AG09319 (cell line): ENCODE measurements around the gene ANP32B.

Source experiments
- DNase-seq: peaks from one replicate; pipeline ENCODE4 v3.0.0-alpha.2; 2010; ENCODE audit warnings: low read depth; ENCODE audit errors: extremely low read depth
- CTCF ChIP-seq: IDR thresholded peaks from 2 replicates; pipeline ENCODE4 v1.5.1; 2011; ENCODE audit warnings: low read depth, mild to moderate bottlenecking, inconsistent platforms, low read length, moderate library complexity

The ANP32B gene

GRCh38 chr9:97985058-97985861 lies 2.1 kb downstream of the ANP32B start:
- no peak for DNase-seq
- TF ChIP-seq CTCF: no peak

- TF ChIP-seq CTCF: no peak
- no peak for DNase-seq
Measured at GRCh38 chr9:97987487-97987886, 4.3 kb downstream of the ANP32B start.

- peak; percentile 6; the same call in 1 of the 2 replicates for TF ChIP-seq CTCF
- no peak for DNase-seq
Measured at GRCh38 chr9:97990259-97990658, 7.1 kb downstream of the ANP32B start.

- TF ChIP-seq CTCF: no peak
- DNase-seq: no peak
Measured at GRCh38 chr9:97991818-97992217, 8.7 kb downstream of the ANP32B start.

GRCh38 chr9:97992219-97992618 lies 9.1 kb downstream of the ANP32B start:
- no peak for TF ChIP-seq CTCF
- no peak for DNase-seq

- DNase-seq: no peak
Measured at GRCh38 chr9:97993000-97993399, 9.9 kb downstream of the ANP32B start.

More at GRCh38 chr9:97993000-97993399, 9.9 kb downstream of the ANP32B start:
- no peak for TF ChIP-seq CTCF
